ENCODE results near the gene CCDC152. TPM values are rescaled to one million over a fixed set of nuclear protein-coding genes. Genes with fewer than 3 reads are reported as not detected.

The CCDC152 gene
- total and polyA plus RNA-seq, 2 donors (not counting 3 experiments of a cell fraction or from before 2014, with no cell fraction given), result 0.48 to 2.8 TPM

GRCh38 chr5:42750507-42750906 lies 6.1 kb upstream of the CCDC152 start:
- TF ChIP-seq POLR2A (IDR thresholded peaks at IDR 0.05; ENCODE audit: low read depth, low read length) (no peak), MYC (IDR thresholded peaks at IDR 0.05; ENCODE audit: low read depth, low read length) (no peak), CTCF (IDR thresholded peaks at IDR 0.05; ENCODE audit: extremely low read depth in 1 of 2, insufficient read depth in 1 of 2, low read depth in 1 of 2, low read length in 2 of 2) (no peak), POLR2AphosphoS5 (IDR thresholded peaks at IDR 0.05; ENCODE audit: insufficient read depth, low read depth, low read length) (no peak), MAX (IDR thresholded peaks at IDR 0.05; ENCODE audit: insufficient read depth, insufficient read length) (no peak), EZH2 (IDR thresholded peaks at IDR 0.05; ENCODE audit: borderline replicate concordance, low read depth, low read length, severe bottlenecking) (no peak), GATA2 (IDR thresholded peaks at IDR 0.05; ENCODE audit: insufficient read depth, insufficient read length, low read depth, low read length) (no peak), JUN (IDR thresholded peaks at IDR 0.05; ENCODE audit: borderline replicate concordance, insufficient read depth, insufficient read length, low read depth) (no peak), FOS (IDR thresholded peaks at IDR 0.05; ENCODE audit: borderline replicate concordance, insufficient read depth, low read length) (no peak)
- CTCF ChIA-PET, result interaction anchor here (2.7 kb wide), 1 partner anchor 17 kb away, joined by 9 read pairs; no protein-coding TSS in a partner anchor

More at GRCh38 chr5:42750507-42750906, 6.1 kb upstream of the CCDC152 start:
- POLR2A ChIA-PET, result no interaction called here
- H3K9me1 ChIP-seq (replicated peaks; ENCODE audit: control insufficient read depth, extremely low read depth, insufficient read depth, low read length), result peaks cover 2% of the 10 kb centered on the region
- H3K79me2 ChIP-seq (ENCODE audit: control insufficient read depth, insufficient read depth, low read length), result no peaks in the 10 kb centered on the region
- no peak overlapping the region for H3K4me2 ChIP-seq (ENCODE audit: insufficient read depth, low read length)
- dilution Hi-C loops (cut with MboI; ENCODE audit: extremely low pct_ligation_motif_present, low sequenced_read_pairs) (no loop called here), intact Hi-C loops (cut with micrococcal nuclease) (no loop called here)
- H3K4me3 ChIP-seq (replicated peaks in 1 of 3; ENCODE audit: insufficient read depth in 1 of 3, low read depth in 1 of 3, low read length in 3 of 3), result no peak overlapping the region
- FAIRE-seq (no peak), DNase-seq (ENCODE audit: low read depth, low spot score) (no peak)
- no peaks in the 10 kb centered on the region for H3K4me1 ChIP-seq (ENCODE audit: control insufficient read depth, extremely low read depth, insufficient read depth, low read length)
- H3K36me3 ChIP-seq (ENCODE audit: control insufficient read depth in 2 of 2, extremely low read depth in 1 of 2, insufficient read depth in 2 of 2, low read length in 2 of 2), result no peaks in the 10 kb centered on the region
- no peaks in the 10 kb centered on the region for H4K20me1 ChIP-seq (replicated peaks; ENCODE audit: control insufficient read depth, extremely low read depth, insufficient read depth, low read length)
- no peaks in the 10 kb centered on the region for H3K9me3 ChIP-seq (replicated peaks; ENCODE audit: control insufficient read depth, insufficient read depth, low read length)
- H2AFZ ChIP-seq (ENCODE audit: low read depth, low read length), result no peak overlapping the region
- no TSS peak for BruUV-seq (replicated peaks)
- no peak overlapping the region for H3K27ac ChIP-seq (ENCODE audit: insufficient read depth, low read depth, low read length)
- peaks cover 0 to 2% of the 10 kb centered on the region in 2 experiments for H3K27me3 ChIP-seq (ENCODE audit: control insufficient read depth in 2 of 2, insufficient read depth in 2 of 2, low read length in 2 of 2)
- H3K9ac ChIP-seq (replicated peaks; ENCODE audit: extremely low read depth, insufficient read depth, low read length), result no peak overlapping the region
